WTC11 (cell line): Measurements from ENCODE around the gene JKAMP. TPM values are rescaled to one million over a fixed set of nuclear protein-coding genes. Genes with fewer than 3 reads are reported as not detected.

Experiments used
- ATAC-seq: fragments of 200-7000 bp; cut with Tn5 transposase; 2 replicates; pipeline ENCODE4 v1.10.0; 2021; ENCODE audit warnings: mild to moderate bottlenecking, moderate library complexity
- CTCF ChIA-PET: fragments of 300-600 bp; sonication (Branson Sonifier 250); formaldehyde crosslinking; loops from one replicate; lab custom pipeline; 2021; ENCODE audit warnings: antibody characterized with exemption; lab: Charles Lee
- POLR2A ChIA-PET: fragments of 350-600 bp; sonication (Branson Sonifier 250); formaldehyde crosslinking; loops from one replicate; lab custom pipeline; 2021; ENCODE audit warnings: antibody characterized with exemption; lab: Charles Lee
- DNase-seq: peaks from one replicate; pipeline ENCODE4 v3.0.0; 2021; ENCODE audit warnings: low spot score
- H3K27ac Mint-ChIP-seq: 2 replicates; pipeline ENCODE4 v1.8.0; 2021; ENCODE audit warnings: mixed read lengths
- H3K27me3 Mint-ChIP-seq: 2 replicates; pipeline ENCODE4 v1.8.0; 2021; ENCODE audit warnings: low read depth, mild to moderate bottlenecking, moderate library complexity, mixed read lengths
- H3K36me3 Mint-ChIP-seq: 2 replicates; pipeline ENCODE4 v1.8.0; 2021; ENCODE audit warnings: mixed read lengths
- H3K4me1 Mint-ChIP-seq: 2 replicates; pipeline ENCODE4 v1.8.0; 2022; ENCODE audit warnings: mixed read lengths
- H3K4me3 Mint-ChIP-seq: 2 replicates; pipeline ENCODE4 v1.8.0; 2021; ENCODE audit warnings: mild to moderate bottlenecking, moderate library complexity, mixed read lengths
- H3K9me3 Mint-ChIP-seq: 2 replicates; pipeline ENCODE4 v1.8.0; 2021; ENCODE audit warnings: mixed read lengths
- CBFB ChIP-seq: sonication (generic); formaldehyde crosslinking; IDR thresholded peaks from 2 replicates; pipeline ENCODE4 v1.8.1; 2022; ENCODE audit warnings: mild to moderate bottlenecking, low read depth, missing genetic modification reagents
- CDX4 ChIP-seq: fragments of 250-450 bp; sonication (Bioruptor Pico); IDR thresholded peaks from 2 replicates; pipeline ENCODE4 v1.9.0; 2021; ENCODE audit warnings: moderate library complexity, mild to moderate bottlenecking, inconsistent platforms, borderline replicate concordance
- E2F4 ChIP-seq: sonication (generic); formaldehyde crosslinking; IDR thresholded peaks from 2 replicates; pipeline ENCODE4 v1.8.1; 2022; ENCODE audit warnings: low read depth, mild to moderate bottlenecking, moderate library complexity, missing genetic modification reagents, borderline replicate concordance
- ESRRA ChIP-seq: sonication (generic); formaldehyde crosslinking; IDR thresholded peaks from 2 replicates; pipeline ENCODE4 v1.8.1; 2022; ENCODE audit warnings: mild to moderate bottlenecking, missing genetic modification reagents, borderline replicate concordance
- GRHL2 ChIP-seq: fragments of 250-450 bp; sonication (Bioruptor Pico); IDR thresholded peaks from 2 replicates; pipeline ENCODE4 v1.8.0; 2022; ENCODE audit warnings: mild to moderate bottlenecking, moderate library complexity; ENCODE audit not compliant: insufficient replicate concordance, severe bottlenecking
- GTF2I ChIP-seq: fragments of 250-450 bp; sonication (Bioruptor Pico); conservative IDR thresholded peaks from 2 replicates; pipeline ENCODE4 v1.4.0; 2021; ENCODE audit warnings: mild to moderate bottlenecking
- HMGA2 ChIP-seq: fragments of 250-450 bp; sonication (Bioruptor Pico); IDR thresholded peaks from 2 replicates; pipeline ENCODE4 v1.4.0; 2021; ENCODE audit warnings: mild to moderate bottlenecking, moderate library complexity
- HMGXB4 ChIP-seq: sonication (generic); formaldehyde crosslinking; IDR thresholded peaks from 2 replicates; pipeline ENCODE4 v1.8.1; 2023; ENCODE audit warnings: mild to moderate bottlenecking, moderate library complexity, missing genetic modification reagents
- JUN ChIP-seq: sonication (generic); formaldehyde crosslinking; IDR thresholded peaks from 2 replicates; pipeline ENCODE4 v1.8.0; 2023; ENCODE audit warnings: mild to moderate bottlenecking, missing genetic modification reagents
- KAT7 ChIP-seq: sonication (generic); formaldehyde crosslinking; IDR thresholded peaks from 2 replicates; pipeline ENCODE4 v1.8.1; 2023; ENCODE audit warnings: missing genetic modification reagents, mild to moderate bottlenecking, borderline replicate concordance
- NFYB ChIP-seq: sonication (generic); formaldehyde crosslinking; conservative IDR thresholded peaks from 2 replicates; pipeline ENCODE4 v1.8.0; 2022; ENCODE audit warnings: low read depth, missing genetic modification reagents
- NR3C1 ChIP-seq: sonication (generic); formaldehyde crosslinking; conservative IDR thresholded peaks from 2 replicates; pipeline ENCODE4 v1.8.1; 2023; ENCODE audit warnings: low read depth, mild to moderate bottlenecking, missing genetic modification reagents
- TEAD1 ChIP-seq: sonication (generic); formaldehyde crosslinking; IDR thresholded peaks from 2 replicates; pipeline ENCODE4 v1.8.0; 2022; ENCODE audit warnings: mild to moderate bottlenecking, missing genetic modification reagents
- ZNF232 ChIP-seq: sonication (generic); formaldehyde crosslinking; IDR thresholded peaks from 2 replicates; pipeline ENCODE4 v1.8.0; 2022; ENCODE audit warnings: mild to moderate bottlenecking, missing genetic modification reagents
- total RNA-seq: library from RNA; stranded (reverse); gene quantifications from 3 replicates; pipeline ENCODE4 v1.2.3, GENCODE V29; 2021
- TF ChIP-seq, protein P1 (sequence below): sonication (generic); formaldehyde crosslinking; IDR thresholded peaks from 2 replicates; pipeline ENCODE4 v1.8.0; 2022; ENCODE audit warnings: mild to moderate bottlenecking, missing genetic modification reagents
- TF ChIP-seq, protein P2 (sequence below): sonication (generic); formaldehyde crosslinking; IDR thresholded peaks from 2 replicates; pipeline ENCODE4 v1.8.0; 2023; ENCODE audit warnings: mild to moderate bottlenecking, missing genetic modification reagents
- TF ChIP-seq, protein P3 (sequence below): sonication (generic); formaldehyde crosslinking; IDR thresholded peaks from 2 replicates; pipeline ENCODE4 v1.8.1; 2022; ENCODE audit warnings: mild to moderate bottlenecking, moderate library complexity, missing genetic modification reagents

JKAMP gene
- total RNA-seq, 1 experiment from 2014 or later: 33.2 TPM

DNA sequence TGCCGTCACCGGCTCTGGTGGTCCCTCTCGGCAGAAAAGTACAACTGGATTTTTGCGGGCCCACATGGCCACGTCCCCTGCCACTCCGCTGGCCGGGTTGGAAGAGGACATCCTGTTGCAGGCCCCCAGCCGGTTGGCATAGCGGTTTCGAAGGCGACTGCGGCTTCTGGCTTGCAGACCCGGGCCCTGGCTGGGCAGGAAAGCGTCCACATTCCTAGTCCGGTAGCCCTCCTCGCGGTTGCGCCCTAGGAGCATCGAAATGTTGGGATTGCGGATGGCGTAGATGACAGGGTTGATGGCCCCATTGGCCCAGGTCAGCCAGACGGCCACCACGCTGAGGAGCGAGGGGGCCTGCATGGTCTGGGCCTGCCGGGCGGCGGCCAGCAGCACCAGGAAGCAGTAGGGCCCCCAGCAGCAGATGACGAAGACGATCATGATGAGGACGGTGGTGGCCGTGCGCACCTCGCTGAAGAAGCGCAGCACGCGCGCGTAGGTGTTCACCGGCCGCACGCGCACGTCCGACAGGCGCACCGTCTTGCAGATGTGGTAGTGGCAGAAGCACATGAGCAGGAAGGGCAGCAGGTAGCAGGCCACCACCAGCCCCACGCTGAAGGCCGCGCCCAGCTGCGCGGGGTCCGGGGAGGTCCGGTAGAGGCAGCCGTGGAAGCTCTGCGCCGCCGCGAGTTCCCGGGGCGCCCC is 20.4 kb upstream of the JKAMP start (continued):
- TF ChIP-seq NFYB (CRISPR knock-in tag) (0 out of 2 replicates have a peak, but pooled peaks have one; percentile 22), JUN (CRISPR knock-in tag) (0 out of 2 replicates have a peak, but pooled peaks have one; percentile 57), TEAD1 (CRISPR knock-in tag) (peak; percentile 48; the same call in 1 of the 2 replicates), E2F4 (CRISPR knock-in tag) (0 out of 2 replicates have a peak, but pooled peaks have one; percentile 21)
- TF ChIP-seq, protein P1, sequence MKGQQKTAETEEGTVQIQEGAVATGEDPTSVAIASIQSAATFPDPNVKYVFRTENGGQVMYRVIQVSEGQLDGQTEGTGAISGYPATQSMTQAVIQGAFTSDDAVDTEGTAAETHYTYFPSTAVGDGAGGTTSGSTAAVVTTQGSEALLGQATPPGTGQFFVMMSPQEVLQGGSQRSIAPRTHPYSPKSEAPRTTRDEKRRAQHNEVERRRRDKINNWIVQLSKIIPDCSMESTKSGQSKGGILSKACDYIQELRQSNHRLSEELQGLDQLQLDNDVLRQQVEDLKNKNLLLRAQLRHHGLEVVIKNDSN (CRISPR knock-in tag): peak; percentile 47
- TF ChIP-seq, protein P2, sequence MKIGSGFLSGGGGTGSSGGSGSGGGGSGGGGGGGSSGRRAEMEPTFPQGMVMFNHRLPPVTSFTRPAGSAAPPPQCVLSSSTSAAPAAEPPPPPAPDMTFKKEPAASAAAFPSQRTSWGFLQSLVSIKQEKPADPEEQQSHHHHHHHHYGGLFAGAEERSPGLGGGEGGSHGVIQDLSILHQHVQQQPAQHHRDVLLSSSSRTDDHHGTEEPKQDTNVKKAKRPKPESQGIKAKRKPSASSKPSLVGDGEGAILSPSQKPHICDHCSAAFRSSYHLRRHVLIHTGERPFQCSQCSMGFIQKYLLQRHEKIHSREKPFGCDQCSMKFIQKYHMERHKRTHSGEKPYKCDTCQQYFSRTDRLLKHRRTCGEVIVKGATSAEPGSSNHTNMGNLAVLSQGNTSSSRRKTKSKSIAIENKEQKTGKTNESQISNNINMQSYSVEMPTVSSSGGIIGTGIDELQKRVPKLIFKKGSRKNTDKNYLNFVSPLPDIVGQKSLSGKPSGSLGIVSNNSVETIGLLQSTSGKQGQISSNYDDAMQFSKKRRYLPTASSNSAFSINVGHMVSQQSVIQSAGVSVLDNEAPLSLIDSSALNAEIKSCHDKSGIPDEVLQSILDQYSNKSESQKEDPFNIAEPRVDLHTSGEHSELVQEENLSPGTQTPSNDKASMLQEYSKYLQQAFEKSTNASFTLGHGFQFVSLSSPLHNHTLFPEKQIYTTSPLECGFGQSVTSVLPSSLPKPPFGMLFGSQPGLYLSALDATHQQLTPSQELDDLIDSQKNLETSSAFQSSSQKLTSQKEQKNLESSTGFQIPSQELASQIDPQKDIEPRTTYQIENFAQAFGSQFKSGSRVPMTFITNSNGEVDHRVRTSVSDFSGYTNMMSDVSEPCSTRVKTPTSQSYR (CRISPR knock-in tag): 0 out of 2 replicates have a peak, but pooled peaks have one; percentile 30

GRCh38 chr14:59464486-59465315 is 19.6 kb upstream of the JKAMP start:
- Mint-ChIP-seq H3K4me1 (peaks cover 14% of the 10 kb centered on the region), H3K27ac (no peak overlapping the region), H3K27me3 (peaks cover 22% of the 10 kb centered on the region), H3K4me3 (peak overlapping the region; percentile 83), H3K36me3 (no peaks in the 10 kb centered on the region), H3K9me3 (no peaks in the 10 kb centered on the region)
- TF ChIP-seq NR3C1 (CRISPR knock-in tag) (peak; percentile 41; the same call in 1 of the 2 replicates), GRHL2 (no peak), CDX4 (CRISPR knock-in tag) (no peak), ESRRA (CRISPR knock-in tag) (0 out of 2 replicates have a peak, but pooled peaks have one; percentile 36), HMGA2 (CRISPR knock-in tag) (no peak), HMGXB4 (CRISPR knock-in tag) (no peak; the same call in 1 of the 2 replicates), ZNF232 (no peak), CBFB (0 out of 2 replicates have a peak, but pooled peaks have one; percentile 39), KAT7 (CRISPR knock-in tag) (no peak), GTF2I (CRISPR knock-in tag) (no peak)
- TF ChIP-seq, protein P3, sequence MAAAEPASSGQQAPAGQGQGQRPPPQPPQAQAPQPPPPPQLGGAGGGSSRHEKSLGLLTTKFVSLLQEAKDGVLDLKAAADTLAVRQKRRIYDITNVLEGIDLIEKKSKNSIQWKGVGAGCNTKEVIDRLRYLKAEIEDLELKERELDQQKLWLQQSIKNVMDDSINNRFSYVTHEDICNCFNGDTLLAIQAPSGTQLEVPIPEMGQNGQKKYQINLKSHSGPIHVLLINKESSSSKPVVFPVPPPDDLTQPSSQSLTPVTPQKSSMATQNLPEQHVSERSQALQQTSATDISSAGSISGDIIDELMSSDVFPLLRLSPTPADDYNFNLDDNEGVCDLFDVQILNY: 0 out of 2 replicates have a peak, but pooled peaks have one; percentile 19
- ChIA-PET POLR2A (interaction anchor here (0.6 to 2.2 kb wide), 3 partner anchors 18 to 714 kb away, joined by 3 to 13 read pairs (median 3); partner anchors contain the start of genes JKAMP and L3HYPDH), CTCF (interaction anchor here (1.0 to 3.4 kb wide), 4 partner anchors 19 to 180 kb away, joined by 3 to 14 read pairs (median 10); partner anchors contain the start of genes CCDC175, JKAMP and L3HYPDH)
- peak; percentile 68 for DNase-seq
- peak; percentile 64 for ATAC-seq
